Osteocyte (in vitro differentiated cells): ENCODE data around the gene SETX. TPM values are rescaled to one million over a fixed set of nuclear protein-coding genes. Genes with fewer than 3 reads are reported as not detected.

ENCODE experiments used
- DNase-seq: peaks from one replicate; pipeline ENCODE4 v3.0.0; 2021; ENCODE audit warnings: mixed read lengths; ENCODE audit not compliant: unreplicated experiment; ENCODE audit errors: extremely low spot score
- H3K27ac Mint-ChIP-seq: one replicate; pipeline ENCODE4 v1.8.0; 2021; ENCODE audit warnings: mild to moderate bottlenecking, mixed read lengths; ENCODE audit not compliant: unreplicated experiment
- H3K27me3 Mint-ChIP-seq: one replicate; pipeline ENCODE4 v1.8.0; 2021; ENCODE audit warnings: mixed read lengths; ENCODE audit not compliant: unreplicated experiment
- H3K36me3 Mint-ChIP-seq: one replicate; pipeline ENCODE4 v1.8.0; 2021; ENCODE audit warnings: mixed read lengths; ENCODE audit not compliant: unreplicated experiment
- H3K4me1 Mint-ChIP-seq: one replicate; pipeline ENCODE4 v1.8.0; 2021; ENCODE audit warnings: mixed read lengths; ENCODE audit not compliant: unreplicated experiment
- H3K4me3 Mint-ChIP-seq: one replicate; pipeline ENCODE4 v1.8.0; 2021; ENCODE audit warnings: mild to moderate bottlenecking, moderate library complexity, mixed read lengths; ENCODE audit not compliant: unreplicated experiment
- H3K9me3 Mint-ChIP-seq: one replicate; pipeline ENCODE4 v1.8.0; 2021; ENCODE audit warnings: mixed read lengths; ENCODE audit not compliant: unreplicated experiment
- total RNA-seq: library from RNA; stranded (reverse); gene quantifications from 2 replicates; pipeline ENCODE4 v1.2.1, GENCODE V29; 2021
- TF ChIP-seq, protein P1 (sequence below): fragments of 200-600 bp; sonication (generic); IDR thresholded peaks from 2 replicates; pipeline ENCODE4 v1.5.0; 2021; ENCODE audit warnings: antibody characterized with exemption, mild to moderate bottlenecking, moderate library complexity

Gene SETX
- total RNA-seq, 1 donor from 2014 or later: 53.6 TPM

GRCh38 chr9:132356324-132356924 lies 1.6 kb upstream of the SETX start:
- no peaks in the 10 kb centered on the region for H3K9me3 Mint-ChIP-seq
- H3K27ac Mint-ChIP-seq: no peak overlapping the region
- no peak for DNase-seq
- H3K4me3 Mint-ChIP-seq: peak overlapping the region; percentile 19
- H3K36me3 Mint-ChIP-seq: peaks cover 16% of the 10 kb centered on the region
- H3K4me1 Mint-ChIP-seq: peaks cover 29% of the 10 kb centered on the region
- H3K27me3 Mint-ChIP-seq: peaks cover 8% of the 10 kb centered on the region
- TF ChIP-seq, protein P1, sequence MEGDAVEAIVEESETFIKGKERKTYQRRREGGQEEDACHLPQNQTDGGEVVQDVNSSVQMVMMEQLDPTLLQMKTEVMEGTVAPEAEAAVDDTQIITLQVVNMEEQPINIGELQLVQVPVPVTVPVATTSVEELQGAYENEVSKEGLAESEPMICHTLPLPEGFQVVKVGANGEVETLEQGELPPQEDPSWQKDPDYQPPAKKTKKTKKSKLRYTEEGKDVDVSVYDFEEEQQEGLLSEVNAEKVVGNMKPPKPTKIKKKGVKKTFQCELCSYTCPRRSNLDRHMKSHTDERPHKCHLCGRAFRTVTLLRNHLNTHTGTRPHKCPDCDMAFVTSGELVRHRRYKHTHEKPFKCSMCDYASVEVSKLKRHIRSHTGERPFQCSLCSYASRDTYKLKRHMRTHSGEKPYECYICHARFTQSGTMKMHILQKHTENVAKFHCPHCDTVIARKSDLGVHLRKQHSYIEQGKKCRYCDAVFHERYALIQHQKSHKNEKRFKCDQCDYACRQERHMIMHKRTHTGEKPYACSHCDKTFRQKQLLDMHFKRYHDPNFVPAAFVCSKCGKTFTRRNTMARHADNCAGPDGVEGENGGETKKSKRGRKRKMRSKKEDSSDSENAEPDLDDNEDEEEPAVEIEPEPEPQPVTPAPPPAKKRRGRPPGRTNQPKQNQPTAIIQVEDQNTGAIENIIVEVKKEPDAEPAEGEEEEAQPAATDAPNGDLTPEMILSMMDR: no peak

DNA sequence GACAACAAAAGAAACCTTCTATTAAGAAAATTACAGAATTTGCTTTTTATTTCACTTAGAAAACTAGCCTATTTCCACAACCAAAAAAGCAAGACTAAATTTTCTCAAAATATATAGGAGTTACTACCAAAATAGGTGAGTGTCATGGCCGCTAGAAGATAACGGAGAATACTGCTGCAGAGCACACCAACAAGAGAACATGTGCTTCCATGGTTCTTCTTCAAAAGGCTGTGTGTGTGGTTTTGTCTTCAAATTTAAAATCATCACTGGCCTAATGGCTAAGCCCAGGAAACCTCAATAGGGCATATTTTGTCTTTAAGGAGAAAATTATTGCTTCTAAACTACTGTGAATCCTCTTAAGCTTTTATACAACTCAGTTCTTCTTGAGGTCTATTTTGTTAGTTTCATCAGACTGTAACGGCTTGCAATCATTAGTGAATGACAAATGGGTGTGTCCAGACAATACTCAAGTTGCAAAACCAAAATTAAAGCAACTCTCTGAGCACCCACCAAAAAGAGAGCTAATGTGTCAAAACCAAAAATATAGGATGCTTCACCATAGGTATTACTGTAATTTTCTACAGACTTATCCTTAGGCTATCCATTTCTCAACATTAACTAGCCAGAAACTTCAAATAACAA lies 3.3 kb downstream of the SETX start:
- Mint-ChIP-seq H3K36me3 (peaks cover 36% of the 10 kb centered on the region), H3K27me3 (no peaks in the 10 kb centered on the region), H3K9me3 (no peaks in the 10 kb centered on the region), H3K27ac (peak overlapping the region; percentile 41), H3K4me1 (peaks cover 33% of the 10 kb centered on the region), H3K4me3 (peak overlapping the region; percentile 18)
- TF ChIP-seq, protein P1: no peak
- DNase-seq: no peak

DNA sequence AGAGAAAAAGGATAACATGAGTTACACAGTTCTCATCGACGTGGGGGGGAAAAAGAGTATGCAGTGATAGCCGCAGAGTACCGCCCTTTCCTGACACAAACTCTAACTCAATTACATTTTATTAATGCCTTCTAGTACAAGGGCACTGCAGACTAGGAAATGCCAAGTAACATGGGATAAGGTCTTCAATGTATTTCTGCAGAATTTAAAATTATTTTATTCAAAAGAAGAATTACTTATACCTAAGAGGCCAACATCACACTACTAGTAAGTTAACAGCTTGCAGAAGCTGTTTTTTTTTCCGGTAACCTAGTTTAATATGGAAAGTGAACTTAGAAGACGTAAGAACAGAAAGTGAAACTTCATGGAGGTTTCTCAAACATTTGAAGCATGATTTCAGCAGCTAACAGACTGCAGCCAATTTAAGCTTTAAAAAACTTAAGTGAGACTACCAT lies 3.9 kb downstream of the SETX start:
- Mint-ChIP-seq H3K27ac (peak overlapping the region; percentile 27), H3K4me1 (peaks cover 33% of the 10 kb centered on the region), H3K27me3 (no peaks in the 10 kb centered on the region), H3K9me3 (no peaks in the 10 kb centered on the region), H3K4me3 (no peak overlapping the region), H3K36me3 (peaks cover 42% of the 10 kb centered on the region)
- TF ChIP-seq, protein P1: no peak
- DNase-seq: no peak

GRCh38 chr9:132348676-132349075 lies 6.1 kb downstream of the SETX start:
- H3K4me1 Mint-ChIP-seq: peaks cover 25% of the 10 kb centered on the region
- H3K27me3 Mint-ChIP-seq: no peaks in the 10 kb centered on the region
- H3K36me3 Mint-ChIP-seq: peaks cover 49% of the 10 kb centered on the region
- no peaks in the 10 kb centered on the region for H3K9me3 Mint-ChIP-seq
- DNase-seq: no peak
- H3K4me3 Mint-ChIP-seq: no peak overlapping the region
- TF ChIP-seq, protein P1: no peak
- H3K27ac Mint-ChIP-seq: peak overlapping the region; percentile 41

DNA sequence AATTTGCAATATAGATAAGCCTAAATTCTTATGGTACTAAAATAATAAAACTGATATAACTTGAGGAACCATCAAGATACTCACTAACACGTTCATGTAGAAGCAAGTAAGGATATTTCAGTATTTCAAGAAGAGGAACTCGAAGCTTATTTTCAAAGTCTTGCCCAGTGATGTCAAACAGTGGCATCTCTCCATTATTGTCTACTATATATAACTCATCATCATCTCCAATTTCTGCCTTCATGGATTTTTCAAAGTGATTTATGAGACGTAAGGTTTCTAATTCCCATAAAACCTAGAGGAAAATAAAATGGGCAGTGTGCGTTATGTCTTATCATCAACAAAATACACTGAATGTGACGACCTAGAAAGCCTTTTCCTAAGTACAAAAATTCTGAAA lies 8.6 kb downstream of the SETX start:
- TF ChIP-seq, protein P1: no peak
- DNase-seq: no peak
- Mint-ChIP-seq H3K4me1 (peaks cover 2% of the 10 kb centered on the region), H3K36me3 (peaks cover 50% of the 10 kb centered on the region), H3K9me3 (no peaks in the 10 kb centered on the region), H3K27me3 (no peaks in the 10 kb centered on the region), H3K4me3 (no peak overlapping the region), H3K27ac (no peak overlapping the region)
